K562 (cell line): Measurements from ENCODE around the gene FGFRL1. TPM values are rescaled to one million over a fixed set of nuclear protein-coding genes. Genes with fewer than 3 reads are reported as not detected.

Source experiments
- ATAC-seq: fragments of 200-7000 bp; cut with Tn5 transposase; 3 replicates; pipeline ENCODE4 v1.9.1; 2020; ENCODE audit warnings: moderate library complexity
- BruUV-seq: library from RNA; stranded (reverse); fragments of 400-500 nt; replicated peaks from 2 replicates; lab custom pipeline; 2021; lab: Mats Ljungman, UMichigan
- CTCF ChIA-PET: fragments of 300-600 bp; formaldehyde crosslinking; extraction: SDS; loops from one replicate; lab custom pipeline; 2021; ENCODE audit warnings: low intra/inter-chr PET ratio; lab: Yijun Ruan, JAX
- POLR2A ChIA-PET: fragments of 300-600, 350-650 bp; sonication (Branson Sonifier 250); formaldehyde crosslinking; extraction: SDS; loops from one replicate; lab custom pipeline; 2021; ENCODE audit warnings: antibody characterized with exemption, inconsistent platforms; lab: Yijun Ruan, JAX
- DNase-seq, 4 experiments: peaks; one replicate each; pipeline versions ENCODE4 v3.0.0 to v3.0.0-alpha.2; 2011 to 2018; ENCODE audit warnings: low spot score in 3 of 4, mixed read lengths in 3 of 4; ENCODE audit errors: extremely low read depth in 1 of 4
- FAIRE-seq: peaks from 2 replicates; lab custom pipeline; 2011; peaks lifted over from hg19 to GRCh38; lab: Jason Lieb, UNC
- H2AFZ ChIP-seq: 2 replicates; pipeline ENCODE4 v1.6.0; 2011; ENCODE audit warnings: low read depth, low read length, control low read depth, inconsistent platforms
- H3K27ac ChIP-seq: fragments of 200-600 bp; 3 replicates; pipeline ENCODE4 v1.8.0; 2011; ENCODE audit warnings: low read depth, mild to moderate bottlenecking, control low read depth, inconsistent platforms, low read length, moderate library complexity, mixed read lengths; ENCODE audit errors: extremely low read depth
- H3K27me3 ChIP-seq, 2 experiments: fragments of 300-600 bp in 1 of 2; 2 replicates in 1 of 2; 3 replicates in 1 of 2; pipeline versions ENCODE4 v1.6.0 to v1.8.0; 2011; ENCODE audit warnings: inconsistent platforms in 2 of 2, low read length in 2 of 2, mild to moderate bottlenecking in 1 of 2, mixed read lengths in 1 of 2, moderate library complexity in 1 of 2; ENCODE audit not compliant: control insufficient read depth in 2 of 2, insufficient read depth in 2 of 2
- H3K36me3 ChIP-seq: fragments of 300-600 bp; 3 replicates; pipeline ENCODE4 v1.8.0; 2011; ENCODE audit warnings: mild to moderate bottlenecking, low read length, inconsistent platforms; ENCODE audit not compliant: control insufficient read depth, insufficient read depth
- H3K4me1 ChIP-seq, 2 experiments: fragments of 200-600 bp in 1 of 2; replicated peaks in 1 of 2; 2 replicates in 1 of 2; 3 replicates in 1 of 2; pipeline versions ENCODE4 v1.5.1 to v1.8.0; 2011; ENCODE audit warnings: inconsistent platforms in 2 of 2, low read length in 2 of 2, mild to moderate bottlenecking in 1 of 2, mixed read lengths in 1 of 2, moderate library complexity in 1 of 2; ENCODE audit not compliant: control insufficient read depth in 2 of 2, insufficient read depth in 2 of 2
- H3K4me2 ChIP-seq: 2 replicates; pipeline ENCODE4 v1.6.1; 2011; ENCODE audit warnings: low read length, control low read depth, inconsistent platforms, mixed read lengths; ENCODE audit not compliant: insufficient read depth
- H3K4me3 ChIP-seq: fragments of 200-600 bp; sonication (generic), shearing (Covaris generic); 2 replicates; pipeline ENCODE4 v1.5.1; 2016; ENCODE audit warnings: control low read depth, inconsistent platforms
- H3K79me2 ChIP-seq: fragments of 200-600 bp; 3 replicates; pipeline ENCODE4 v1.8.0; 2011; ENCODE audit warnings: low read length, inconsistent platforms; ENCODE audit not compliant: control insufficient read depth, insufficient read depth
- H3K9ac ChIP-seq, 2 experiments: 2 replicates each; pipeline versions ENCODE4 v1.6.0 to v1.6.1; 2011; ENCODE audit warnings: low read depth in 2 of 2, low read length in 2 of 2, control low read depth in 1 of 2, inconsistent platforms in 1 of 2, mild to moderate bottlenecking in 1 of 2, mixed read lengths in 1 of 2; ENCODE audit not compliant: insufficient read depth in 1 of 2
- H3K9me1 ChIP-seq: one replicate; pipeline ENCODE4 v1.6.0; 2011; ENCODE audit warnings: inconsistent platforms, mild to moderate bottlenecking, low read length, moderate library complexity; ENCODE audit not compliant: control insufficient read depth, insufficient read depth
- H3K9me3 ChIP-seq: replicated peaks from 2 replicates; pipeline ENCODE4 v1.5.1; 2011; ENCODE audit warnings: low read depth, low read length, inconsistent platforms; ENCODE audit not compliant: control insufficient read depth, insufficient read depth
- H4K20me1 ChIP-seq: replicated peaks from 2 replicates; pipeline ENCODE4 v1.6.1; 2011; ENCODE audit warnings: low read length, inconsistent platforms, mixed read lengths; ENCODE audit not compliant: control insufficient read depth, insufficient read depth
- ETV1 ChIP-seq: fragments of 450-650 bp; conservative IDR thresholded peaks from 2 replicates; pipeline ENCODE4 v1.6.1; 2016; ENCODE audit warnings: missing genetic modification characterization, control low read depth, low read depth, missing compliant biosample characterization
- FUS ChIP-seq: fragments of 200-400 bp; formaldehyde crosslinking; optimal IDR thresholded peaks from 2 replicates; pipeline ENCODE3; 2017; ENCODE audit warnings: low read depth, low read length
- HCFC1 ChIP-seq: IDR thresholded peaks from 2 replicates; pipeline ENCODE4 v1.6.1; 2012; ENCODE audit warnings: low read depth, low read length, improper control_type of control experiment
- NR2C1 ChIP-seq, 2 experiments: fragments of 450-650 bp; IDR thresholded peaks; 2 replicates each; pipeline ENCODE4 v1.6.1; 2017; ENCODE audit warnings: mild to moderate bottlenecking in 2 of 2, antibody characterized with exemption in 1 of 2, inconsistent platforms in 1 of 2, missing compliant biosample characterization in 1 of 2, missing genetic modification characterization in 1 of 2
- PHB ChIP-seq: fragments of 250-450 bp; sonication (Bioruptor Pico); IDR thresholded peaks from 2 replicates; pipeline ENCODE4 v1.5.0; 2021
- POLR2A ChIP-seq: fragments of 450-650 bp; conservative IDR thresholded peaks from 2 replicates; pipeline ENCODE4 v1.6.1; 2016
- PYGO2 ChIP-seq: fragments of 450-650 bp; IDR thresholded peaks from 2 replicates; pipeline ENCODE4 v1.6.1; 2016; ENCODE audit warnings: mild to moderate bottlenecking, missing genetic modification characterization, moderate library complexity, missing compliant biosample characterization
- RFX5 ChIP-seq: IDR thresholded peaks from 2 replicates; pipeline ENCODE4 v1.6.1; 2011; ENCODE audit warnings: low read depth, mild to moderate bottlenecking, improper control_type of control experiment, low read length
- SAFB2 ChIP-seq: fragments of 200-400 bp; formaldehyde crosslinking; IDR thresholded peaks from 2 replicates; pipeline ENCODE4 v1.6.1; 2018; ENCODE audit warnings: borderline replicate concordance, low read length, low read depth, moderate library complexity; ENCODE audit not compliant: severe bottlenecking
- TEAD2 ChIP-seq: fragments of 450-650 bp; IDR thresholded peaks from 2 replicates; pipeline ENCODE4 v1.6.1; 2016; ENCODE audit warnings: missing genetic modification characterization, control low read depth, missing compliant biosample characterization
- ZNF3 ChIP-seq: fragments of 250-450 bp; sonication (Bioruptor Pico); IDR thresholded peaks from 2 replicates; pipeline ENCODE4 v1.5.0; 2021; ENCODE audit warnings: mild to moderate bottlenecking, moderate library complexity
- ZNF644 ChIP-seq: fragments of 200-800 bp; sonication (Bioruptor generic); IDR thresholded peaks from 2 replicates; pipeline ENCODE4 v1.6.1; 2016; ENCODE audit warnings: low read depth, missing genetic modification characterization, missing compliant biosample characterization
- WGBS: fragments of 100-300 bp; shearing (Covaris generic); methylation state at CpG from one replicate; pipeline ENCODE4 v1.1.6; 2016; ENCODE audit warnings: low coverage, mixed read lengths; ENCODE audit not compliant: insufficient coverage; ENCODE audit errors: missing lambda C conversion rate; 5-methylcytosine and 5-hydroxymethylcytosine counted together
- in situ Hi-C: fragments of 300-500 bp; cut with MboI; formaldehyde crosslinking; loops from 4 replicates; pipeline ENCODE4 v1.15.0; 2018; ENCODE audit warnings: inconsistent platforms, mixed read lengths
- intact Hi-C: fragments of 100-400 bp; cut with micrococcal nuclease; formaldehyde crosslinking; loops from 2 replicates; pipeline ENCODE4 v1.14.2; 2022
- polyA plus RNA-seq, 8 experiments: library from polyadenylated mRNA; depleted of rRNA in 4 of 8; stranded (reverse) in 5 of 8; unstranded in 3 of 8; fragments of >200 nt; fragmentation: Nextera tagmentation in 2 of 8; fragmentation: Illumina TruSeq in 1 of 8; extraction: Ambion mirVana in 2 of 8; extraction: Trizol in 1 of 8; gene quantifications; 2 replicates each; pipeline versions ENCODE4 v1.2.1 to v1.2.3, GENCODE V29; 2011 to 2014; ENCODE audit warnings: inconsistent platforms in 1 of 8, missing spikeins in 1 of 8
- total RNA-seq, 7 experiments: library from RNA; depleted of rRNA in 6 of 7; stranded (reverse); fragments of >200 nt in 6 of 7; fragmentation: Illumina TruSeq in 2 of 7; extraction: Trizol in 2 of 7; gene quantifications; 2 replicates each; pipeline versions ENCODE4 v1.2.1 to v1.2.3, GENCODE V29; 2011 to 2021; ENCODE audit warnings: low replicate concordance in 1 of 7
- TF ChIP-seq, protein P1 (sequence below): fragments of 250-450 bp; sonication (Bioruptor Pico); IDR thresholded peaks from 2 replicates; pipeline ENCODE4 v1.8.0; 2022; ENCODE audit warnings: moderate library complexity, mild to moderate bottlenecking, inconsistent platforms
- TF ChIP-seq, protein P2 (sequence below): IDR thresholded peaks from 2 replicates; pipeline ENCODE4 v1.6.1; 2014; ENCODE audit warnings: antibody characterized with exemption
- TF ChIP-seq, protein P3 (sequence below): sonication (generic); formaldehyde crosslinking; IDR thresholded peaks from 2 replicates; pipeline ENCODE4 v1.8.0; 2022; ENCODE audit warnings: mild to moderate bottlenecking, low read depth, missing genetic modification reagents

The FGFRL1 gene
- total and polyA plus RNA-seq, 9 of the 15 experiments (the other 6 are each of a cell fraction or from before 2014, with no cell fraction given) = 0.34 to 49.9 (median 14.6) TPM

DNA sequence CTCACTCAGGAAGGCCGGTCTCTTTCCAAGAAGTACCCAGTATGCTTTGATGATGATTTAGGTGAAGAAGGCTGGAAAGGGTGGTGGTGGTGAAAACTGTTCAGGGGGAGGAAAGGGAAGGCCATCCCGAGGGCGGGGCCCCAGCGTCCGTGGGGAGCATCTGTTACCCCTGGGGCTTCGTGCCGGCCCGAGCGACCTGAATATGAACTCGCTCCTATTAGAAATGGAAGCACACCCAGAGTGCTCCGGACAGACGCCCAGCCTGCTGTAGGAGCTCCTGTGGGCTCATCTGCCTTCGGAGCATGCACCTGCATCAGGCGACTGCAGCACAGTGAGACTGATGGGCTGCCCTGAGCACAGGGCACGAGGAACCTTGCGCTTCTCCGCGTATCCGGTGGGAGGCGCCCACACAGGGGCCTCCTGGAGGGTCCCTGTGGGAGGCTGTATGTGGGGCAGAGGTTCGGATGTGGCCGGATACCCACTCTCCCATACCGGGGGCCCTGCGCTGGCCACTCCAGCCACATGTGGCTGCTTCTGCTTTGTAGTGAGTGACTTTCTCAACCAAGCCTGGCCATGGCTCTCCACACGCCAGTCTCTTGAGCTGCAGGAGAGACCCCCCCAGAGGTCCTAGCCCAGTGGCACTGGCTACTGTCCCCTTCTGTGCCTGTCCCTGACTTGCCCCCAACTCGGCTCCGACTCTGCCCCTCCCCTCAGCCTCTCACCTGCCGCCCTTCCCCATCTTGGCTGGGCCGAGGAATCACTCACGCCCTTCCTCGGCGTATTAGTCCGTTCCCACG lies 36.7 kb downstream of the FGFRL1 start:
- WGBS = 23% methylated on average over 33 of the region's 34 CpGs
- Histone ChIP-seq H3K4me1 (peaks cover 14 to 59% of the 10 kb centered on the region in 2 experiments), H3K27me3 (peaks cover 27 to 51% of the 10 kb centered on the region in 2 experiments), H3K9me3 (peaks cover 3% of the 10 kb centered on the region), H3K9me1 (no peaks in the 10 kb centered on the region), H3K4me2 (no peak overlapping the region), H3K79me2 (no peaks in the 10 kb centered on the region), H3K4me3 (no peak overlapping the region), H3K9ac (peak overlapping the region in 1 of 2 experiments; percentile 45; a peak in 1 of 4 replicates), H2AFZ (no peak overlapping the region), H3K27ac (no peak overlapping the region), H3K36me3 (no peaks in the 10 kb centered on the region), H4K20me1 (no peaks in the 10 kb centered on the region)
- no peak for ATAC-seq
- TF ChIP-seq ZNF3 (no peak), TEAD2 (tag) (no peak), PHB (CRISPR knock-in tag) (no peak), POLR2A (no peak), FUS (no peak), HCFC1 (no peak), NR2C1 (IDR thresholded peaks at IDR 0.05) (no peak), NR2C1 (tag; IDR thresholded peaks at IDR 0.05) (no peak), PYGO2 (tag) (no peak), ZNF644 (tag) (no peak), ETV1 (tag) (no peak), SAFB2 (no peak), RFX5 (no peak)
- TF ChIP-seq, protein P1, sequence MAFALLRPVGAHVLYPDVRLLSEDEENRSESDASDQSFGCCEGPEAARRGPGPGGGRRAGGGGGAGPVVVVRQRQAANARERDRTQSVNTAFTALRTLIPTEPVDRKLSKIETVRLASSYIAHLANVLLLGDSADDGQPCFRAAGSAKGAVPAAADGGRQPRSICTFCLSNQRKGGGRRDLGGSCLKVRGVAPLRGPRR = no peak
- TF ChIP-seq, protein P2, sequence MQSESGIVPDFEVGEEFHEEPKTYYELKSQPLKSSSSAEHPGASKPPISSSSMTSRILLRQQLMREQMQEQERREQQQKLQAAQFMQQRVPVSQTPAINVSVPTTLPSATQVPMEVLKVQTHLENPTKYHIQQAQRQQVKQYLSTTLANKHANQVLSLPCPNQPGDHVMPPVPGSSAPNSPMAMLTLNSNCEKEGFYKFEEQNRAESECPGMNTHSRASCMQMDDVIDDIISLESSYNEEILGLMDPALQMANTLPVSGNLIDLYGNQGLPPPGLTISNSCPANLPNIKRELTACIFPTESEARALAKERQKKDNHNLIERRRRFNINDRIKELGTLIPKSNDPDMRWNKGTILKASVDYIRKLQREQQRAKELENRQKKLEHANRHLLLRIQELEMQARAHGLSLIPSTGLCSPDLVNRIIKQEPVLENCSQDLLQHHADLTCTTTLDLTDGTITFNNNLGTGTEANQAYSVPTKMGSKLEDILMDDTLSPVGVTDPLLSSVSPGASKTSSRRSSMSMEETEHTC = no peak
- TF ChIP-seq, protein P3, sequence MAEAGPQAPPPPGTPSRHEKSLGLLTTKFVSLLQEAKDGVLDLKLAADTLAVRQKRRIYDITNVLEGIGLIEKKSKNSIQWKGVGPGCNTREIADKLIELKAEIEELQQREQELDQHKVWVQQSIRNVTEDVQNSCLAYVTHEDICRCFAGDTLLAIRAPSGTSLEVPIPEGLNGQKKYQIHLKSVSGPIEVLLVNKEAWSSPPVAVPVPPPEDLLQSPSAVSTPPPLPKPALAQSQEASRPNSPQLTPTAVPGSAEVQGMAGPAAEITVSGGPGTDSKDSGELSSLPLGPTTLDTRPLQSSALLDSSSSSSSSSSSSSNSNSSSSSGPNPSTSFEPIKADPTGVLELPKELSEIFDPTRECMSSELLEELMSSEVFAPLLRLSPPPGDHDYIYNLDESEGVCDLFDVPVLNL (CRISPR knock-in tag) = no peak
- no peak for DNase-seq
- ChIA-PET CTCF (no interaction called here), POLR2A (interaction anchor here (0.6 kb wide), 1 partner anchor 180 kb away, joined by 3 read pairs; no protein-coding TSS in a partner anchor)
- intact Hi-C loops = loop anchor here (10.0 kb wide), 1 partner anchor 53 kb away; the partner anchor contains the start of gene SLC26A1
- no TSS peak for BruUV-seq
- in situ Hi-C loops = no loop called here
- no peak for FAIRE-seq
